RWPE1 (cell line): Measurements from ENCODE around the gene SUN5.

Experiments used
- CTCF ChIA-PET: fragments of 350-600 bp; sonication (Branson Sonifier 250); formaldehyde crosslinking; extraction: SDS; loops from one replicate; lab custom pipeline; 2021; lab: Yijun Ruan, JAX
- POLR2A ChIA-PET: fragments of 400-600 bp; formaldehyde crosslinking; extraction: SDS; loops from one replicate; lab custom pipeline; 2020; ENCODE audit warnings: antibody characterized with exemption; ENCODE audit not compliant: low non-redundant PET; lab: Yijun Ruan, JAX
- DNase-seq: peaks from one replicate; pipeline ENCODE4 v3.0.0; 2012; ENCODE audit warnings: low spot score
- H3K27ac ChIP-seq: fragments of 450-650 bp; 2 replicates; pipeline ENCODE4 v1.5.1; 2017
- TF ChIP-seq, protein P1 (sequence below): fragments of 450-650 bp; conservative IDR thresholded peaks from 2 replicates; pipeline ENCODE4 v1.5.1; 2017; ENCODE audit warnings: low read depth, mild to moderate bottlenecking

Gene SUN5

DNA sequence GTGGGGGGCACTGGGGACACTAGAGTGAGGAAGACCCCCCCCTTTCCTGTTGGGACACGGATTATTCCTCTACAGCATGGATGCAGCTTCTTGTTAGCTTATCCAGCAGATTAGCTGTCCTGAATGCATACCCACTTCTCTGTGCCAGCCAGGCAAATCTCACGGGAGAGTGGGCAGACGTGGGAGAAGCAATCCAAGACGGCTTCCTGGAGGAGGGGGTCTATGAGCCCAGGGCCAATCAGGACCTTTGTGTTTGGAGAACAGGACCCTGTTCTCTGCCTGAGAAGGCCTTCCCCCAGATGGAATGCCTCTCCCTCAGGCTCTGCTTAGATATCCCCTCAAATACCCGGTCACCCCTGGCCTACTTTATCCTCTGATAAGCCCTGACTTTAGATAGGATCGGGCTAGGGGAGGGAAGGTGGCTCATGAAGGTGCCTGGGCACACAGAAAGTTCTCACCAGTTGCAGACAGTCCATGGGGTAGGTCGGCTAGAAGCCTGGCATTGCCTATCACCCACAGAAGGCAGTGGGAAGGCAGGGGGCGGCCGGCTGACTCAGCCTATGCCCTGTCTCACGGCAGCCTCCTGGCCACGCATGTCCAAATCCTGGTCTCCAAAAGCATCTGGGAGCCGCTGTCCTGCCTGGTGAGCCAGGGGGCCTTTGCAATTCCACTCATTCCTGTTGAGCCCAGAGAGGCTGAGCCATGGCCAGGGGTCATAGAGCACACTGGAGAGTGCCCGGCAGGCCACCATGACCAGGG is 34.7 kb downstream of the SUN5 start:
- ChIA-PET POLR2A (no interaction called here), CTCF (no interaction called here)
- H3K27ac ChIP-seq = no peak overlapping the region
- no peak for DNase-seq
- TF ChIP-seq, protein P1, sequence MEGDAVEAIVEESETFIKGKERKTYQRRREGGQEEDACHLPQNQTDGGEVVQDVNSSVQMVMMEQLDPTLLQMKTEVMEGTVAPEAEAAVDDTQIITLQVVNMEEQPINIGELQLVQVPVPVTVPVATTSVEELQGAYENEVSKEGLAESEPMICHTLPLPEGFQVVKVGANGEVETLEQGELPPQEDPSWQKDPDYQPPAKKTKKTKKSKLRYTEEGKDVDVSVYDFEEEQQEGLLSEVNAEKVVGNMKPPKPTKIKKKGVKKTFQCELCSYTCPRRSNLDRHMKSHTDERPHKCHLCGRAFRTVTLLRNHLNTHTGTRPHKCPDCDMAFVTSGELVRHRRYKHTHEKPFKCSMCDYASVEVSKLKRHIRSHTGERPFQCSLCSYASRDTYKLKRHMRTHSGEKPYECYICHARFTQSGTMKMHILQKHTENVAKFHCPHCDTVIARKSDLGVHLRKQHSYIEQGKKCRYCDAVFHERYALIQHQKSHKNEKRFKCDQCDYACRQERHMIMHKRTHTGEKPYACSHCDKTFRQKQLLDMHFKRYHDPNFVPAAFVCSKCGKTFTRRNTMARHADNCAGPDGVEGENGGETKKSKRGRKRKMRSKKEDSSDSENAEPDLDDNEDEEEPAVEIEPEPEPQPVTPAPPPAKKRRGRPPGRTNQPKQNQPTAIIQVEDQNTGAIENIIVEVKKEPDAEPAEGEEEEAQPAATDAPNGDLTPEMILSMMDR = no peak

DNA sequence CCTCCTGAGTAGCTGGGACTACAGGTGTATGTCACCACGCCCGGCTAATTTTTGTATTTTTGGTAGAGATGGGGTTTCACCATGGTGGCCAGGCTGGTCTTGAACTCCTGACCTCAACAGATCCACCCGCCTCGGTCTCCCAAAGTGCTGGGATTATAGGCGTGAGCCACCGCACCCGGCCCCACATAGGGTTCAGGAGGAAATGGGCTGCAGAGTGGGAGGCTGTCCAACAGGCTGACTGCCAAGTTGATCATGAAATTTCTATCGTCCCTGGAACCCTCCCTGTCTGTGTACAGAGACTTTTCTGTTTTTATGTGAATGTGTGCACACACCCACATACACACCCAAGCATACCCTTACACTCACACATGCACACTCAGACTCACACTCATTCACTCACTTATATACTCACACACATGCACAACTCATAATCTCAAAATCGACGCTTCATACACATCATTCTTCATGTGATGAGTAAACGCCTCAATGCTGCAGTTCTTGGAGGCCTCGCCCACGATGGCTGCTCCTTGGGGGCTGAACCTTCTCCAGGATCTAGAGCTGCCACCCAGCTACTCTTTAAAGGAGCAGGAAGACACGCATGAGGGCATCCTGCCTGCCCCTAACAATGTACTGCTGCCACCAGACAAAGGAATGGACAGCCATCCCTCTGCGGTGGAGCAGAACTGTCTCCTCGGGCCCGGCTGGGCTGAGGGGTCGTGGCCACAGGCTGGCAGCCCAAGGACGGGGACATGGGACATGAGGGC is 35.6 kb downstream of the SUN5 start:
- DNase-seq = no peak
- CTCF ChIA-PET = interaction anchor here (0.7 to 1.1 kb wide), 3 partner anchors 17 to 257 kb away, joined by 3 to 4 read pairs (median 4); no protein-coding TSS in a partner anchor
- H3K27ac ChIP-seq = no peak overlapping the region
- TF ChIP-seq, protein P1 = no peak
- POLR2A ChIA-PET = no interaction called here

- CTCF ChIA-PET = interaction anchor here (0.6 to 1.1 kb wide), 7 partner anchors 12 to 339 kb away, joined by 3 to 4 read pairs (median 3); no protein-coding TSS in a partner anchor
- no peak overlapping the region for H3K27ac ChIP-seq
- DNase-seq = no peak
- POLR2A ChIA-PET = no interaction called here
- TF ChIP-seq, protein P1 = no peak
Observed at GRCh38 chr20:32967961-32968457, 36.2 kb downstream of the SUN5 start.

DNA sequence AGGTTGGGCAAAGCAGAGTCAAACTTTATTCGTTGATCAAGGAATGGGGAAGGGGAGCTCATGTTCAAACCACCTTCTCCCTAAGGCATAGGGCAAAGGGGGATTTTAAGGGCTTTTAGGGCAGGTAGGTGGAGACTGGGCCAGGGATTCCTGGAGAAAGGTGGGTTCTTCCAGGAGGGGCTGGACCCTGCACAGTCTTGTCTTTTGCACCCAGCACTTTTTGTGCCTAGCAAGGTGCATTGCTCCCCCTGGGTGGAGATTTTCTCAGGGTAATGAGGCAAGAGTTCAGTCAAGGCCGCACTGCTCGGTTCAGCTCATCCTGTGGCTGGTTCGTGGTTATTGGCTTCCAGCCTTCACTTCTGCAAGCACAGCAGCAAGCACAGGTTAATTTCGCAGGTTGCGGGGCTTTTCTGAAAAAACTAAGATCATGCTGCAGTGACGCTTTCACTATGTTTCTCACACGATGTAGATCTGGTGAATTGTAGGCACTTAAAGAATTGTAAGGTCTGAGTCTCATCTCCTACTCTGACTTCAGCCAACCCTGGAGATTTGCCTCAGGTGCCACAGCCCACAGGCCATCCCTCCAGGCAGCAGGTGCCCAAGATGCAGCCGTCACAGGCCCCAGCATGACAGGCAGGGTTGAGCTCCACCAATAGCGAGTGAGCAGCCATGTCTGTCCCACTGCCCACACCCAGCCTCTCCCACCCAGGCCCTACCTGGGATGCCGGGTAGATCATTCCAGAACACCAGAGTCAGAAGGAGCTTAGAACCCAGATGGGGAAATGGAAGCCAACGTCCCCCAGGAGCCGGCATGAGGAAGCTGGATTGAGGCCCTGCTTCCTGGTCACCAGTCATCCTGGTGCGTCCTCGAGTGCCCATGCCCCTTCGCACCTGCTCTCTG is 37.1 kb downstream of the SUN5 start:
- DNase-seq = no peak

DNA sequence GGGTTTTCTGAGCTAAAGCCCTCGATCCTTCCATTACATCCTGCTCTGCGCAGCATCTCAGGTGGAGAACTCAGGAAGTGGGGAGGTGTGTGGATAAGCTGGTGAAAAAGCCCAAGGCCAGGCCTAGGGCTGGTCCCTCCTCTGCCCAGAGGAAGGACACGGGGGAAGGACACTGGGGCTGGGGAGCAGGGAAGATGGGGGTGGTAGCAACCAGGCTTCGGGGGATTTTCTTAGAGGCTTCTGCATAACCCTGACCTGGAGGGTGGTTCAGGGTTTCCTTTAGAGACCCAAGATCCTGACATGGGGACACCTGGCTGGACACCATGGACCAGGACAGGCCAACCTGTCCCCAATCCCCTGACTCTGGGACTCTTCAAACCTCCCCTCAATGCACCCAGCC is 37.9 kb downstream of the SUN5 start:
- TF ChIP-seq, protein P1 = no peak
- no peak overlapping the region for H3K27ac ChIP-seq
- DNase-seq = no peak
- CTCF ChIA-PET = no interaction called here
- POLR2A ChIA-PET = no interaction called here

More for the DNA sequence above, 37.1 kb downstream of the SUN5 start:
- no peak overlapping the region for H3K27ac ChIP-seq
- TF ChIP-seq, protein P1 = no peak
- CTCF ChIA-PET = interaction anchor here (0.5 to 1.1 kb wide), 7 partner anchors 11 to 340 kb away, joined by 3 to 4 read pairs (median 3); no protein-coding TSS in a partner anchor
- POLR2A ChIA-PET = no interaction called here
